HepG2 (cell line): ENCODE results near the gene CIAO3. TPM values are rescaled to one million over a fixed set of nuclear protein-coding genes. Genes with fewer than 3 reads are reported as not detected.

ENCODE experiments used
- ATAC-seq: fragments of 200-7000 bp; cut with Tn5 transposase; 3 replicates; pipeline ENCODE4 v1.9.1; 2020; ENCODE audit warnings: mild to moderate bottlenecking, moderate library complexity
- BruUV-seq: library from RNA; stranded (reverse); fragments of 400-500 nt; replicated peaks from 2 replicates; lab custom pipeline; 2021; lab: Mats Ljungman, UMichigan
- CTCF ChIA-PET: fragments of 300-600 bp; formaldehyde crosslinking; extraction: SDS; loops from one replicate; lab custom pipeline; 2021; ENCODE audit warnings: low total read pairs, inconsistent platforms, low intra/inter-chr PET ratio; lab: Yijun Ruan, JAX
- POLR2A ChIA-PET: fragments of 350-600 bp; sonication (Branson Sonifier 250); formaldehyde crosslinking; loops from one replicate; lab custom pipeline; 2020; ENCODE audit warnings: antibody characterized with exemption, inconsistent platforms; lab: Yijun Ruan, JAX
- DNase-seq: peaks from one replicate; pipeline ENCODE4 v3.0.0-alpha.2; 2015; ENCODE audit warnings: low spot score
- FAIRE-seq: peaks from 3 replicates; lab custom pipeline; 2011; peaks lifted over from hg19 to GRCh38; lab: Jason Lieb, UNC
- H2AFZ ChIP-seq: one replicate; pipeline ENCODE4 v1.6.1; 2011; ENCODE audit warnings: low read length, inconsistent platforms
- H3K27ac ChIP-seq: fragments of 300-600 bp; 3 replicates; pipeline ENCODE4 v1.8.0; 2011; ENCODE audit warnings: mixed run types, mild to moderate bottlenecking, mixed read lengths, low read length, inconsistent platforms; ENCODE audit not compliant: insufficient read depth; ENCODE audit errors: extremely low read length
- H3K27me3 ChIP-seq, 2 experiments: fragments of 200-600 bp in 1 of 2; 2 replicates in 1 of 2; 3 replicates in 1 of 2; pipeline versions ENCODE4 v1.6.0 to v1.8.0; 2011; ENCODE audit warnings: low read length in 2 of 2, mild to moderate bottlenecking in 2 of 2, moderate library complexity in 2 of 2, inconsistent platforms in 1 of 2; ENCODE audit not compliant: insufficient read depth in 2 of 2, control insufficient read depth in 1 of 2
- H3K36me3 ChIP-seq, 2 experiments: fragments of 200-600 bp in 1 of 2; replicated peaks in 1 of 2; 2 replicates in 1 of 2; 3 replicates in 1 of 2; pipeline versions ENCODE4 v1.5.1 to v1.8.0; 2011; ENCODE audit warnings: low read length in 2 of 2, inconsistent platforms in 1 of 2; ENCODE audit not compliant: insufficient read depth in 2 of 2, control insufficient read depth in 1 of 2
- H3K4me1 ChIP-seq: 2 replicates; pipeline ENCODE4 v1.5.1; 2012; ENCODE audit warnings: low read length, inconsistent platforms; ENCODE audit not compliant: insufficient read depth
- H3K4me2 ChIP-seq: 2 replicates; pipeline ENCODE4 v1.6.0; 2011; ENCODE audit warnings: low read depth, low read length, inconsistent platforms
- H3K4me3 ChIP-seq, 3 experiments: fragments of 200-600 bp in 1 of 3; sonication (generic), shearing (Covaris generic) in 1 of 3; replicated peaks in 1 of 3; 2 replicates each; pipeline ENCODE4 v1.5.1; 2011 to 2016; ENCODE audit warnings: low read length in 3 of 3, inconsistent platforms in 2 of 3, low read depth in 2 of 3, mild to moderate bottlenecking in 2 of 3, control low read depth in 1 of 3, mixed read lengths in 1 of 3; ENCODE audit not compliant: insufficient read depth in 1 of 3
- H3K79me2 ChIP-seq: one replicate; pipeline ENCODE4 v1.6.1; 2011; ENCODE audit warnings: low read length, inconsistent platforms; ENCODE audit not compliant: insufficient read depth
- H3K9ac ChIP-seq: 2 replicates; pipeline ENCODE4 v1.6.0; 2011; ENCODE audit warnings: mild to moderate bottlenecking, low read depth, low read length, inconsistent platforms; ENCODE audit not compliant: insufficient read depth
- H3K9me3 ChIP-seq: 2 replicates; pipeline ENCODE4 v1.5.1; 2012; ENCODE audit warnings: mild to moderate bottlenecking, low read length
- H4K20me1 ChIP-seq: 2 replicates; pipeline ENCODE4 v1.6.0; 2011; ENCODE audit warnings: inconsistent platforms, mild to moderate bottlenecking, low read length, moderate library complexity; ENCODE audit not compliant: insufficient read depth
- KDM5A ChIP-seq: fragments of 200-600 bp; sonication (generic); IDR thresholded peaks from 2 replicates; pipeline ENCODE4 v1.7.0; 2018; ENCODE audit warnings: antibody characterized with exemption, mild to moderate bottlenecking, low read length, borderline replicate concordance
- NRL ChIP-seq: sonication (generic); formaldehyde crosslinking; IDR thresholded peaks from 2 replicates; pipeline ENCODE4 v1.5.0; 2020; ENCODE audit warnings: missing genetic modification reagents, mild to moderate bottlenecking, moderate library complexity, borderline replicate concordance
- SCMH1 ChIP-seq: sonication (generic); formaldehyde crosslinking; IDR thresholded peaks from 2 replicates; pipeline ENCODE4 v1.9.0; 2021; ENCODE audit warnings: missing genetic modification reagents, mild to moderate bottlenecking, borderline replicate concordance
- SMYD3 ChIP-seq: sonication (generic); formaldehyde crosslinking; IDR thresholded peaks from 2 replicates; pipeline ENCODE4 v1.8.1; 2023; ENCODE audit warnings: mild to moderate bottlenecking, missing genetic modification reagents
- TEF ChIP-seq: sonication (generic); formaldehyde crosslinking; IDR thresholded peaks from 2 replicates; pipeline ENCODE4 v1.5.0; 2020; ENCODE audit warnings: missing genetic modification reagents
- ZNF772 ChIP-seq: sonication (generic); formaldehyde crosslinking; IDR thresholded peaks from 2 replicates; pipeline ENCODE4 v1.5.0; 2020; ENCODE audit warnings: mild to moderate bottlenecking, missing genetic modification reagents
- ZNF850 ChIP-seq: sonication (generic); formaldehyde crosslinking; conservative IDR thresholded peaks from 2 replicates; pipeline ENCODE4 v1.9.0; 2021; ENCODE audit warnings: mild to moderate bottlenecking, missing genetic modification reagents
- WGBS: methylation state at CpG from one replicate; pipeline ENCODE4 v1.1.6; 2017; ENCODE audit warnings: low lambda C conversion rate; 5-methylcytosine and 5-hydroxymethylcytosine counted together
- in situ Hi-C: cut with HindIII; loops from 2 replicates; pipeline ENCODE4 v1.10.0; 2017; ENCODE audit warnings: low pct_unique_long_range_greater_than_20kb; ENCODE audit not compliant: extremely low pct_ligation_motif_present
- intact Hi-C: fragments of 100-400 bp; cut with micrococcal nuclease; formaldehyde crosslinking; loops from one replicate; pipeline ENCODE4 v1.10.0; 2022; ENCODE audit not compliant: unreplicated experiment
- polyA plus RNA-seq, 8 experiments: library from polyadenylated mRNA; depleted of rRNA in 3 of 8; stranded (reverse) in 7 of 8; unstranded in 1 of 8; fragments of >200 nt; fragmentation: Illumina TruSeq in 4 of 8; extraction: Trizol in 4 of 8; gene quantifications; 2 replicates each; pipeline versions ENCODE4 v1.2.1 to v1.2.3, GENCODE V29; 2011 to 2016; ENCODE audit warnings: low read depth in 4 of 8, missing spikeins in 1 of 8, mixed read lengths in 1 of 8; ENCODE audit not compliant: insufficient read depth in 1 of 8
- total RNA-seq, 5 experiments: library from RNA; depleted of rRNA; stranded (reverse); fragments of >200 nt; fragmentation: Illumina TruSeq; extraction: Trizol; gene quantifications; 2 replicates each; pipeline ENCODE4 v1.2.3, GENCODE V29; 2016; ENCODE audit warnings: low read depth in 1 of 5
- TF ChIP-seq, protein P1 (sequence below): sonication (generic); formaldehyde crosslinking; IDR thresholded peaks from 2 replicates; pipeline ENCODE4; 2020; ENCODE audit warnings: missing genetic modification reagents, mild to moderate bottlenecking, borderline replicate concordance

CIAO3 gene
- total and polyA plus RNA-seq, 2 of the 13 experiments (the other 11 are each of a cell fraction or from before 2014, with no cell fraction given): 21.7 to 25.0 TPM

DNA sequence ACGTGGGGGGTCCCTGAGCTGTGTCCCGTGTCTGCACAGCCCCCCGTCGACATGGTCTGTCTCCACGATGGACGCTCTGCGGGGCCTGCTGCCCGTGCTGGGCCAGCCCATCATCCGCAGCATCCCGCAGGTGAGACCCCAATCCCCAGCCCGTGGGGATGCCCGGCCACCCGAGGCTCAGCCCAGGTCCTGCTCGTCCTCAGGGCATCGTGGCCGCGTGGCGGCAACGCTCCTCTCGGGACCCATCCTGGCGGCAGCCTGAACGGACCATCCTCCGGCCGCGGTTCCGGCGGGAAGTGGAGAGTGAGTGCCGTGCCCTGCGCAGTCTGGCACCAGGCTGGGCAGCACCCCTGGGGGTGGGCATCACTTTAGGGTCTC lies 24.7 kb upstream of the CIAO3 start:
- Histone ChIP-seq H3K9ac (no peak overlapping the region), H3K4me1 (peaks cover 22% of the 10 kb centered on the region), H3K9me3 (no peaks in the 10 kb centered on the region), H3K27me3 (peaks cover 0 to 2% of the 10 kb centered on the region in 2 experiments; a peak in 3 of 5 replicates), H3K79me2 (no peaks in the 10 kb centered on the region), H3K36me3 (no peaks in the 10 kb centered on the region), H2AFZ (no peak overlapping the region), H3K27ac (no peak overlapping the region), H3K4me2 (no peak overlapping the region), H4K20me1 (no peaks in the 10 kb centered on the region), H3K4me3 (no peak overlapping the region)
- DNase-seq (no peak), ATAC-seq (no peak), FAIRE-seq (no peak)
- POLR2A ChIA-PET: no interaction called here
- in situ Hi-C loops (no loop called here), intact Hi-C loops (no loop called here)
- CTCF ChIA-PET: no interaction called here
- WGBS: 89% methylated on average over 14 of the region's 29 CpGs
- no TSS peak for BruUV-seq
- no peak for TF ChIP-seq SMYD3 (CRISPR knock-in tag)
- TF ChIP-seq KDM5A: no peak
- TF ChIP-seq NRL: no peak
- TF ChIP-seq ZNF850 (CRISPR knock-in tag): no peak
- TF ChIP-seq SCMH1 (CRISPR knock-in tag): no peak
- no peak for TF ChIP-seq ZNF772 (CRISPR knock-in tag)
- no peak for TF ChIP-seq TEF
- TF ChIP-seq, protein P1, sequence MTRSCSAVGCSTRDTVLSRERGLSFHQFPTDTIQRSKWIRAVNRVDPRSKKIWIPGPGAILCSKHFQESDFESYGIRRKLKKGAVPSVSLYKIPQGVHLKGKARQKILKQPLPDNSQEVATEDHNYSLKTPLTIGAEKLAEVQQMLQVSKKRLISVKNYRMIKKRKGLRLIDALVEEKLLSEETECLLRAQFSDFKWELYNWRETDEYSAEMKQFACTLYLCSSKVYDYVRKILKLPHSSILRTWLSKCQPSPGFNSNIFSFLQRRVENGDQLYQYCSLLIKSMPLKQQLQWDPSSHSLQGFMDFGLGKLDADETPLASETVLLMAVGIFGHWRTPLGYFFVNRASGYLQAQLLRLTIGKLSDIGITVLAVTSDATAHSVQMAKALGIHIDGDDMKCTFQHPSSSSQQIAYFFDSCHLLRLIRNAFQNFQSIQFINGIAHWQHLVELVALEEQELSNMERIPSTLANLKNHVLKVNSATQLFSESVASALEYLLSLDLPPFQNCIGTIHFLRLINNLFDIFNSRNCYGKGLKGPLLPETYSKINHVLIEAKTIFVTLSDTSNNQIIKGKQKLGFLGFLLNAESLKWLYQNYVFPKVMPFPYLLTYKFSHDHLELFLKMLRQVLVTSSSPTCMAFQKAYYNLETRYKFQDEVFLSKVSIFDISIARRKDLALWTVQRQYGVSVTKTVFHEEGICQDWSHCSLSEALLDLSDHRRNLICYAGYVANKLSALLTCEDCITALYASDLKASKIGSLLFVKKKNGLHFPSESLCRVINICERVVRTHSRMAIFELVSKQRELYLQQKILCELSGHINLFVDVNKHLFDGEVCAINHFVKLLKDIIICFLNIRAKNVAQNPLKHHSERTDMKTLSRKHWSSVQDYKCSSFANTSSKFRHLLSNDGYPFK (CRISPR knock-in tag): no peak
